K562 (cell line): ENCODE data around the gene IFITM2. TPM values are rescaled to one million over a fixed set of nuclear protein-coding genes. Genes with fewer than 3 reads are reported as not detected.

Experiments used
- polyA plus RNA-seq, 8 experiments: library from polyadenylated mRNA; depleted of rRNA in 4 of 8; stranded (reverse) in 5 of 8; unstranded in 3 of 8; fragments of >200 nt; fragmentation: Nextera tagmentation in 2 of 8; fragmentation: Illumina TruSeq in 1 of 8; extraction: Ambion mirVana in 2 of 8; extraction: Trizol in 1 of 8; gene quantifications; 2 replicates each; pipeline versions ENCODE4 v1.2.1 to v1.2.3, GENCODE V29; 2011 to 2014; ENCODE audit warnings: inconsistent platforms in 1 of 8, missing spikeins in 1 of 8
- small RNA-seq: library from RNA; depleted of rRNA; stranded (forward); fragments of <200 nt; gene quantifications from one replicate; pipeline ENCODE3, GENCODE V24; 2014
- total RNA-seq, 7 experiments: library from RNA; depleted of rRNA in 6 of 7; stranded (reverse); fragments of >200 nt in 6 of 7; fragmentation: Illumina TruSeq in 2 of 7; extraction: Trizol in 2 of 7; gene quantifications; 2 replicates each; pipeline versions ENCODE4 v1.2.1 to v1.2.3, GENCODE V29; 2011 to 2021; ENCODE audit warnings: low replicate concordance in 1 of 7

Gene IFITM2
- total and polyA plus RNA-seq, 9 of the 15 experiments (the other 6 are each of a cell fraction or from before 2014, with no cell fraction given), result 52.8 to 4,872 (median 356) TPM

Small RNA genes lying within 50 kb of the gene (small RNA-seq; reads per million reads assigned to genes)
- not detected for gene AC136475.6

Other genes starting within 250 kb of the IFITM2 start
Only the 7 nearest of the 18 such genes appear.
- gene PSMD13, start 70.8 kb upstream of the IFITM2 start, total RNA-seq (2014; rRNA removed), result 279 and 309 TPM in 2 replicates
- gene PSMD13, start 70.8 kb upstream of the IFITM2 start, total RNA-seq (2014; rRNA removed; fragmentation: Illumina TruSeq; extraction: Trizol), result 199 and 209 TPM in 2 replicates
- gene PSMD13, start 70.8 kb upstream of the IFITM2 start, total RNA-seq (2015; rRNA removed; fragmentation: Illumina TruSeq; extraction: Trizol), result 176 and 185 TPM in 2 replicates
- gene PSMD13, start 70.8 kb upstream of the IFITM2 start, total RNA-seq (2021), result 236 and 254 TPM in 2 replicates
- gene PSMD13, start 70.8 kb upstream of the IFITM2 start, polyA plus RNA-seq (2011; rRNA removed), result 225 and 267 TPM in 2 replicates
- gene PSMD13, start 70.8 kb upstream of the IFITM2 start, polyA plus RNA-seq (2014; fragmentation: Illumina TruSeq; extraction: Trizol), result 225 and 237 TPM in 2 replicates
- gene PSMD13, start 70.8 kb upstream of the IFITM2 start, polyA plus RNA-seq (2014; fragmentation: Nextera tagmentation; extraction: Ambion mirVana), result 100 to 1,000 TPM; 370 to 383 TPM
- 292 and 304 TPM in 2 replicates for gene PSMD13, start 70.8 kb upstream of the IFITM2 start, polyA plus RNA-seq (2014; rRNA removed)
- gene NLRP6, start 29.4 kb upstream of the IFITM2 start, total RNA-seq (2014; rRNA removed), result 0.08 and 0.14 TPM in 2 replicates
- not detected in 2 replicates for gene NLRP6, start 29.4 kb upstream of the IFITM2 start, total RNA-seq (2014; rRNA removed; fragmentation: Illumina TruSeq; extraction: Trizol)
- not detected in 2 replicates for gene NLRP6, start 29.4 kb upstream of the IFITM2 start, total RNA-seq (2015; rRNA removed; fragmentation: Illumina TruSeq; extraction: Trizol)
- gene NLRP6, start 29.4 kb upstream of the IFITM2 start, total RNA-seq (2021), result 0.18 TPM in 1 of 2 replicates, not detected in the other
- gene NLRP6, start 29.4 kb upstream of the IFITM2 start, polyA plus RNA-seq (2011; rRNA removed), result 0.03 TPM in 1 of 2 replicates, not detected in the other
- gene NLRP6, start 29.4 kb upstream of the IFITM2 start, polyA plus RNA-seq (2014; fragmentation: Illumina TruSeq; extraction: Trizol), result not detected in 2 replicates
- gene NLRP6, start 29.4 kb upstream of the IFITM2 start, polyA plus RNA-seq (2014; fragmentation: Nextera tagmentation; extraction: Ambion mirVana), result not detected
- gene NLRP6, start 29.4 kb upstream of the IFITM2 start, polyA plus RNA-seq (2014; rRNA removed), result 0.15 and 0.16 TPM in 2 replicates
- 25.7 and 34.3 TPM in 2 replicates for gene PGGHG, start 18.7 kb upstream of the IFITM2 start, total RNA-seq (2014; rRNA removed)
- 3.3 and 5.1 TPM in 2 replicates for gene PGGHG, start 18.7 kb upstream of the IFITM2 start, total RNA-seq (2014; rRNA removed; fragmentation: Illumina TruSeq; extraction: Trizol)
- gene PGGHG, start 18.7 kb upstream of the IFITM2 start, total RNA-seq (2015; rRNA removed; fragmentation: Illumina TruSeq; extraction: Trizol), result 13.8 and 15.2 TPM in 2 replicates
- gene PGGHG, start 18.7 kb upstream of the IFITM2 start, total RNA-seq (2021), result 55.9 and 73.1 TPM in 2 replicates
- 18.1 and 48.0 TPM in 2 replicates for gene PGGHG, start 18.7 kb upstream of the IFITM2 start, polyA plus RNA-seq (2011; rRNA removed)
- 18.3 and 23.2 TPM in 2 replicates for gene PGGHG, start 18.7 kb upstream of the IFITM2 start, polyA plus RNA-seq (2014; fragmentation: Illumina TruSeq; extraction: Trizol)
- under 1 TPM; 0.38 to 0.84 TPM for gene PGGHG, start 18.7 kb upstream of the IFITM2 start, polyA plus RNA-seq (2014; fragmentation: Nextera tagmentation; extraction: Ambion mirVana)
- 74.2 and 85.1 TPM in 2 replicates for gene PGGHG, start 18.7 kb upstream of the IFITM2 start, polyA plus RNA-seq (2014; rRNA removed)
- not detected in 2 replicates for gene IFITM5, start 8.3 kb upstream of the IFITM2 start, total RNA-seq (2014; rRNA removed)
- gene IFITM5, start 8.3 kb upstream of the IFITM2 start, total RNA-seq (2014; rRNA removed; fragmentation: Illumina TruSeq; extraction: Trizol), result not detected in 2 replicates
- gene IFITM5, start 8.3 kb upstream of the IFITM2 start, total RNA-seq (2015; rRNA removed; fragmentation: Illumina TruSeq; extraction: Trizol), result not detected in 2 replicates
- gene IFITM5, start 8.3 kb upstream of the IFITM2 start, total RNA-seq (2021), result not detected in 2 replicates
- not detected in 2 replicates for gene IFITM5, start 8.3 kb upstream of the IFITM2 start, polyA plus RNA-seq (2011; rRNA removed)
- gene IFITM5, start 8.3 kb upstream of the IFITM2 start, polyA plus RNA-seq (2014; fragmentation: Illumina TruSeq; extraction: Trizol), result not detected in 2 replicates
- gene IFITM5, start 8.3 kb upstream of the IFITM2 start, polyA plus RNA-seq (2014; fragmentation: Nextera tagmentation; extraction: Ambion mirVana), result not detected
- gene IFITM5, start 8.3 kb upstream of the IFITM2 start, polyA plus RNA-seq (2014; rRNA removed), result 0.19 TPM in 1 of 2 replicates, not detected in the other
- 793 and 818 TPM in 2 replicates for gene IFITM1, start 6.2 kb downstream of the IFITM2 start, total RNA-seq (2014; rRNA removed)
- 572 and 787 TPM in 2 replicates for gene IFITM1, start 6.2 kb downstream of the IFITM2 start, total RNA-seq (2014; rRNA removed; fragmentation: Illumina TruSeq; extraction: Trizol)
- gene IFITM1, start 6.2 kb downstream of the IFITM2 start, total RNA-seq (2015; rRNA removed; fragmentation: Illumina TruSeq; extraction: Trizol), result 979 and 985 TPM in 2 replicates
- gene IFITM1, start 6.2 kb downstream of the IFITM2 start, total RNA-seq (2021), result 691 and 717 TPM in 2 replicates
- gene IFITM1, start 6.2 kb downstream of the IFITM2 start, polyA plus RNA-seq (2011; rRNA removed), result 900 and 1,311 TPM in 2 replicates
- gene IFITM1, start 6.2 kb downstream of the IFITM2 start, polyA plus RNA-seq (2014; fragmentation: Illumina TruSeq; extraction: Trizol), result 1,966 and 1,984 TPM in 2 replicates
- 1,000 to 10,000 TPM; 4,252 to 5,579 TPM for gene IFITM1, start 6.2 kb downstream of the IFITM2 start, polyA plus RNA-seq (2014; fragmentation: Nextera tagmentation; extraction: Ambion mirVana)
- 974 and 999 TPM in 2 replicates for gene IFITM1, start 6.2 kb downstream of the IFITM2 start, polyA plus RNA-seq (2014; rRNA removed)
- 49.6 and 70.6 TPM in 2 replicates for gene IFITM3, start 13.0 kb downstream of the IFITM2 start, total RNA-seq (2014; rRNA removed)
- 41.0 and 51.5 TPM in 2 replicates for gene IFITM3, start 13.0 kb downstream of the IFITM2 start, total RNA-seq (2014; rRNA removed; fragmentation: Illumina TruSeq; extraction: Trizol)
- 155 and 161 TPM in 2 replicates for gene IFITM3, start 13.0 kb downstream of the IFITM2 start, total RNA-seq (2015; rRNA removed; fragmentation: Illumina TruSeq; extraction: Trizol)
- gene IFITM3, start 13.0 kb downstream of the IFITM2 start, total RNA-seq (2021), result 163 and 164 TPM in 2 replicates
- gene IFITM3, start 13.0 kb downstream of the IFITM2 start, polyA plus RNA-seq (2011; rRNA removed), result 22.7 and 77.6 TPM in 2 replicates
- gene IFITM3, start 13.0 kb downstream of the IFITM2 start, polyA plus RNA-seq (2014; fragmentation: Illumina TruSeq; extraction: Trizol), result 242 and 297 TPM in 2 replicates
- gene IFITM3, start 13.0 kb downstream of the IFITM2 start, polyA plus RNA-seq (2014; fragmentation: Nextera tagmentation; extraction: Ambion mirVana), result 100 to 1,000 TPM; 452 to 461 TPM
- gene IFITM3, start 13.0 kb downstream of the IFITM2 start, polyA plus RNA-seq (2014; rRNA removed), result 77.7 and 150 TPM in 2 replicates
- 22.7 and 26.2 TPM in 2 replicates for gene B4GALNT4, start 61.7 kb downstream of the IFITM2 start, total RNA-seq (2014; rRNA removed)
- 2.1 and 2.5 TPM in 2 replicates for gene B4GALNT4, start 61.7 kb downstream of the IFITM2 start, total RNA-seq (2014; rRNA removed; fragmentation: Illumina TruSeq; extraction: Trizol)
- gene B4GALNT4, start 61.7 kb downstream of the IFITM2 start, total RNA-seq (2015; rRNA removed; fragmentation: Illumina TruSeq; extraction: Trizol), result 7.6 and 9.7 TPM in 2 replicates
- gene B4GALNT4, start 61.7 kb downstream of the IFITM2 start, total RNA-seq (2021), result 33.6 and 37.1 TPM in 2 replicates
- 14.0 and 22.7 TPM in 2 replicates for gene B4GALNT4, start 61.7 kb downstream of the IFITM2 start, polyA plus RNA-seq (2011; rRNA removed)
- 4.5 and 10.9 TPM in 2 replicates for gene B4GALNT4, start 61.7 kb downstream of the IFITM2 start, polyA plus RNA-seq (2014; fragmentation: Illumina TruSeq; extraction: Trizol)
- under 1 TPM in 1 of 2 experiments, not detected in 1; 0.20 TPM for gene B4GALNT4, start 61.7 kb downstream of the IFITM2 start, polyA plus RNA-seq (2014; fragmentation: Nextera tagmentation; extraction: Ambion mirVana)
- gene B4GALNT4, start 61.7 kb downstream of the IFITM2 start, polyA plus RNA-seq (2014; rRNA removed), result 30.0 and 32.0 TPM in 2 replicates